HepG2 (cell line): ENCODE data around the gene CLNS1A. TPM values are rescaled to one million over a fixed set of nuclear protein-coding genes. Genes with fewer than 3 reads are reported as not detected.

ENCODE experiments used
- ATRX ChIP-seq: sonication (generic); formaldehyde crosslinking; IDR thresholded peaks from 2 replicates; pipeline ENCODE4 v1.4.0; 2020; ENCODE audit warnings: missing genetic modification reagents, borderline replicate concordance
- CBFB ChIP-seq: sonication (generic); formaldehyde crosslinking; IDR thresholded peaks from 2 replicates; pipeline ENCODE4 v1.4.0; 2020; ENCODE audit warnings: missing genetic modification reagents
- CBX5 ChIP-seq: sonication (generic); formaldehyde crosslinking; IDR thresholded peaks from 2 replicates; pipeline ENCODE4 v1.4.0; 2020; ENCODE audit warnings: missing genetic modification reagents, borderline replicate concordance
- GLMP ChIP-seq: sonication (generic); formaldehyde crosslinking; IDR thresholded peaks from 2 replicates; pipeline ENCODE4 v1.9.0; 2021; ENCODE audit warnings: missing genetic modification reagents, mild to moderate bottlenecking, borderline replicate concordance
- KDM1A ChIP-seq: IDR thresholded peaks from 2 replicates; pipeline ENCODE4 v1.6.1; 2016; ENCODE audit warnings: missing compliant biosample characterization
- MBD4 ChIP-seq: IDR thresholded peaks from 2 replicates; pipeline ENCODE4 v1.6.1; 2012; ENCODE audit warnings: low read length, inconsistent platforms, borderline replicate concordance
- PHB2 ChIP-seq: fragments of 450-650 bp; IDR thresholded peaks from 2 replicates; pipeline ENCODE4 v1.6.1; 2018; ENCODE audit not compliant: partially characterized antibody
- PPARG ChIP-seq: conservative IDR thresholded peaks from 2 replicates; pipeline ENCODE4 v1.6.1; 2016; ENCODE audit warnings: missing biosample characterization, missing genetic modification reagents
- SP2 ChIP-seq: sonication (generic); formaldehyde crosslinking; IDR thresholded peaks from 2 replicates; pipeline ENCODE4 v1.5.1; 2020; ENCODE audit warnings: mild to moderate bottlenecking, missing genetic modification reagents
- STAT5B ChIP-seq: sonication (generic); formaldehyde crosslinking; IDR thresholded peaks from 2 replicates; pipeline ENCODE4 v1.4.0; 2020; ENCODE audit warnings: missing genetic modification reagents
- TBX2 ChIP-seq: sonication (generic); formaldehyde crosslinking; IDR thresholded peaks from 2 replicates; pipeline ENCODE4 v1.5.0; 2020; ENCODE audit warnings: missing genetic modification reagents, mild to moderate bottlenecking, borderline replicate concordance
- THYN1 ChIP-seq: sonication (generic); formaldehyde crosslinking; IDR thresholded peaks from 2 replicates; pipeline ENCODE4 v1.8.1; 2023; ENCODE audit warnings: low read depth, mild to moderate bottlenecking, moderate library complexity, missing genetic modification reagents, borderline replicate concordance
- XBP1 ChIP-seq: sonication (generic); formaldehyde crosslinking; IDR thresholded peaks from 2 replicates; pipeline ENCODE4 v1.5.0; 2020; ENCODE audit warnings: missing genetic modification reagents
- ZC3H4 ChIP-seq: sonication (generic); formaldehyde crosslinking; IDR thresholded peaks from 2 replicates; pipeline ENCODE4 v1.4.0; 2020; ENCODE audit warnings: missing genetic modification reagents, borderline replicate concordance
- ZNF136 ChIP-seq: sonication (generic); formaldehyde crosslinking; IDR thresholded peaks from 2 replicates; pipeline ENCODE4 v1.8.1; 2022; ENCODE audit warnings: low read depth, mild to moderate bottlenecking, moderate library complexity, missing genetic modification reagents
- ZNF235 ChIP-seq: sonication (generic); formaldehyde crosslinking; IDR thresholded peaks from 2 replicates; pipeline ENCODE4 v1.8.1; 2023; ENCODE audit warnings: mild to moderate bottlenecking, missing genetic modification reagents, borderline replicate concordance
- ZNF34 ChIP-seq: sonication (generic); formaldehyde crosslinking; IDR thresholded peaks from 2 replicates; pipeline ENCODE4 v1.4.0; 2020; ENCODE audit warnings: mild to moderate bottlenecking, missing genetic modification reagents, borderline replicate concordance
- ZNF557 ChIP-seq: sonication (generic); formaldehyde crosslinking; IDR thresholded peaks from 2 replicates; pipeline ENCODE4 v1.4.0; 2020; ENCODE audit warnings: missing genetic modification reagents
- ZNF562 ChIP-seq: sonication (generic); formaldehyde crosslinking; IDR thresholded peaks from 2 replicates; pipeline ENCODE4 v1.8.0; 2022; ENCODE audit warnings: missing genetic modification reagents, borderline replicate concordance
- ZNF607 ChIP-seq: sonication (generic); formaldehyde crosslinking; IDR thresholded peaks from 2 replicates; pipeline ENCODE4 v1.5.1; 2020; ENCODE audit warnings: missing genetic modification reagents, mild to moderate bottlenecking, borderline replicate concordance
- ZNF614 ChIP-seq: IDR thresholded peaks from 2 replicates; pipeline ENCODE4 v1.6.1; 2018; ENCODE audit warnings: missing biosample characterization, missing genetic modification reagents, inconsistent platforms, borderline replicate concordance
- ZNF709 ChIP-seq: sonication (generic); formaldehyde crosslinking; IDR thresholded peaks from 2 replicates; pipeline ENCODE4 v1.5.0; 2020; ENCODE audit warnings: mild to moderate bottlenecking, missing genetic modification reagents
- ZNF792 ChIP-seq: IDR thresholded peaks from 2 replicates; pipeline ENCODE4 v1.6.1; 2016
- ZNF816 ChIP-seq: sonication (generic); formaldehyde crosslinking; IDR thresholded peaks from 2 replicates; pipeline ENCODE4 v1.8.0; 2022; ENCODE audit warnings: missing genetic modification reagents, mild to moderate bottlenecking, borderline replicate concordance
- polyA plus RNA-seq, 8 experiments: library from polyadenylated mRNA; depleted of rRNA in 3 of 8; stranded (reverse) in 7 of 8; unstranded in 1 of 8; fragments of >200 nt; fragmentation: Illumina TruSeq in 4 of 8; extraction: Trizol in 4 of 8; gene quantifications; 2 replicates each; pipeline versions ENCODE4 v1.2.1 to v1.2.3, GENCODE V29; 2011 to 2016; ENCODE audit warnings: low read depth in 4 of 8, missing spikeins in 1 of 8, mixed read lengths in 1 of 8; ENCODE audit not compliant: insufficient read depth in 1 of 8
- total RNA-seq, 5 experiments: library from RNA; depleted of rRNA; stranded (reverse); fragments of >200 nt; fragmentation: Illumina TruSeq; extraction: Trizol; gene quantifications; 2 replicates each; pipeline ENCODE4 v1.2.3, GENCODE V29; 2016; ENCODE audit warnings: low read depth in 1 of 5
- TF ChIP-seq, protein P1 (sequence below): sonication (generic); formaldehyde crosslinking; IDR thresholded peaks from 2 replicates; pipeline ENCODE4 v1.5.0; 2020; ENCODE audit warnings: mild to moderate bottlenecking, missing genetic modification reagents

Gene CLNS1A
- total and polyA plus RNA-seq, 2 of the 13 experiments (the other 11 are each of a cell fraction or from before 2014, with no cell fraction given): 158 to 219 TPM

DNA sequence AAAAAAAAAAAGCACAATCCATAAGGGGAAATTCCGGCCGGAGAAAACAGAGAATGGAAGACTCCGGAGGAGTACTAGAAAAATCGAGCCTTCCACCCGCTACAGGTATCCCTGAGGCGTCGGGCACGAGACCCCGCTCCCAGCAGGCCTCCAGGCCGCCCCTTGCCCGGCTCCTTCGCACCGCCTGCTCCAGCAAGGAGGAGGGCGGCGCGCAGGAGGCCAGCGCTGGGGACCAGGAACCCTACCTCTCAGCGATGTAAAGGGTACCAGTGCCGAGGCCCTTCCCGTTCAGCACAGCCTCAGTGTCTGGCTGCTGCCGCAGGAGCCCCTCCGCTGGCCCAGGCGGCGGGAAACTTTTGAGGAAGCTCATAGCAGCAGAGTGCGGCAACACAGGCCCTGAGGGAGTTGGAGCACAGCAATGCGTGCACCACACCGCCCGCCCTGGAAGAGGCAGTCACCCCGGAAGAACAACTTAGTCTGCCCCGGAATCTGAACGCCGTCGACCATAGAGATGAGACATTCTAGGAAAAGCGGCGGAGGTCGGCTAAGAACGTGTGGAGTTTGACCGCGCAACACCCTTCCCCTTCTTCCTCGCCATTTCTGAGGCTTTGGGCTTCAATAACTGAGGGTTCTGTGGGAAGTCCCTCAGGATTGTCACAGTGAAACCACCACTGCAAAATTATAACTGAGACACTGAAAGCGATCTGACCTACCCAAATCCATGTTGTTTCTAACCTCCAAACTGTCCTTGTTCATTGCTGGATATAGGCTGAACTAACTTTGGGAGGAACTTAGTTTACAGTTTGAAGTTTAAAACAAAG is at the start of gene CLNS1A (continued):
- TF ChIP-seq XBP1 (CRISPR knock-in tag) (no peak), TBX2 (peak; percentile 71; the same call in 1 of the 2 replicates), ZNF34 (CRISPR knock-in tag) (no peak), SP2 (CRISPR knock-in tag) (peak; percentile 63; the same call in 1 of the 2 replicates), ZNF816 (CRISPR knock-in tag) (peak; percentile 51; the same call in 1 of the 2 replicates), MBD4 (no peak), ATRX (CRISPR knock-in tag) (0 out of 2 replicates have a peak, but pooled peaks have one; percentile 11), PPARG (CRISPR knock-in tag) (no peak), THYN1 (CRISPR knock-in tag) (no peak), ZNF614 (CRISPR knock-in tag) (peak; percentile 75; the same call in 1 of the 2 replicates), CBX5 (CRISPR knock-in tag) (peak; percentile 57; the same call in 1 of the 2 replicates), KDM1A (no peak), ZNF235 (CRISPR knock-in tag) (no peak), ZNF562 (CRISPR knock-in tag) (no peak), ZNF792 (peak; percentile 89), ZNF557 (0 out of 2 replicates have a peak, but pooled peaks have one; percentile 43), STAT5B (0 out of 2 replicates have a peak, but pooled peaks have one; percentile 59), CBFB (peak; percentile 37; the same call in 1 of the 2 replicates), ZC3H4 (no peak), GLMP (CRISPR knock-in tag) (no peak), PHB2 (no peak), ZNF607 (no peak; the same call in 1 of the 2 replicates), ZNF709 (CRISPR knock-in tag) (peak; percentile 89), ZNF136 (CRISPR knock-in tag) (peak; percentile 83; the same call in 1 of the 2 replicates)
- TF ChIP-seq, protein P1, sequence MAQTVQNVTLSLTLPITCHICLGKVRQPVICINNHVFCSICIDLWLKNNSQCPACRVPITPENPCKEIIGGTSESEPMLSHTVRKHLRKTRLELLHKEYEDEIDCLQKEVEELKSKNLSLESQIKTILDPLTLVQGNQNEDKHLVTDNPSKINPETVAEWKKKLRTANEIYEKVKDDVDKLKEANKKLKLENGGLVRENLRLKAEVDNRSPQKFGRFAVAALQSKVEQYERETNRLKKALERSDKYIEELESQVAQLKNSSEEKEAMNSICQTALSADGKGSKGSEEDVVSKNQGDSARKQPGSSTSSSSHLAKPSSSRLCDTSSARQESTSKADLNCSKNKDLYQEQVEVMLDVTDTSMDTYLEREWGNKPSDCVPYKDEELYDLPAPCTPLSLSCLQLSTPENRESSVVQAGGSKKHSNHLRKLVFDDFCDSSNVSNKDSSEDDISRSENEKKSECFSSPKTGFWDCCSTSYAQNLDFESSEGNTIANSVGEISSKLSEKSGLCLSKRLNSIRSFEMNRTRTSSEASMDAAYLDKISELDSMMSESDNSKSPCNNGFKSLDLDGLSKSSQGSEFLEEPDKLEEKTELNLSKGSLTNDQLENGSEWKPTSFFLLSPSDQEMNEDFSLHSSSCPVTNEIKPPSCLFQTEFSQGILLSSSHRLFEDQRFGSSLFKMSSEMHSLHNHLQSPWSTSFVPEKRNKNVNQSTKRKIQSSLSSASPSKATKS (CRISPR knock-in tag): 0 out of 2 replicates have a peak, but pooled peaks have one; percentile 89
